ENCODE results near the gene APP. TPM values are rescaled to one million over a fixed set of nuclear protein-coding genes. Genes with fewer than 3 reads are reported as not detected.

APP gene
- 10 to 100 TPM; 18.8 to 19.4 TPM for total RNA-seq

- Mint-ChIP-seq H3K9me3 (no peaks in the 10 kb centered on the region), H3K27ac (peak within 1 kb of the TSS; percentile 73), H3K27me3 (peaks cover 2% of the 10 kb centered on the region), H3K4me1 (peaks cover 11% of the 10 kb centered on the region), H3K4me3 (peak within 1 kb of the TSS; percentile 90), H3K36me3 (no peaks in the 10 kb centered on the region)
- POLR2A ChIA-PET, result interaction anchor here (1.0 to 1.4 kb wide), 2 partner anchors 275 to 306 kb away, joined by 3 read pairs; no protein-coding TSS in a partner anchor
- DNase-seq, result peak; percentile 96
- peak; percentile 88 for ATAC-seq (ENCODE audit: low read depth)
Measured at GRCh38 chr21:26170471-26171257, at the start of gene APP. Gene APP, minus strand, starts transcription at chr21:26170770. Its CDS starts 150 bp downstream, at chr21:26170620.

- no peak for DNase-seq
- POLR2A ChIA-PET, result no interaction called here
- Mint-ChIP-seq H3K36me3 (no peaks in the 10 kb centered on the region), H3K27me3 (peaks cover 4% of the 10 kb centered on the region), H3K9me3 (peaks cover 2% of the 10 kb centered on the region), H3K27ac (no peak overlapping the region), H3K4me1 (no peaks in the 10 kb centered on the region), H3K4me3 (no peak overlapping the region)
- no peak for ATAC-seq (ENCODE audit: low read depth)
Measured at GRCh38 chr21:26212220-26212619, 41.6 kb upstream of the APP start.

GRCh38 chr21:26210614-26211013, 40.0 kb upstream of the APP start:
- POLR2A ChIA-PET, result no interaction called here

GRCh38 chr21:26207021-26207420, 36.5 kb upstream of the APP start:
- POLR2A ChIA-PET, result no interaction called here
- Mint-ChIP-seq H3K36me3 (no peaks in the 10 kb centered on the region), H3K9me3 (no peaks in the 10 kb centered on the region), H3K4me3 (no peak overlapping the region), H3K27ac (no peak overlapping the region), H3K27me3 (peaks cover 3% of the 10 kb centered on the region), H3K4me1 (no peaks in the 10 kb centered on the region)
- ATAC-seq (ENCODE audit: low read depth) (no peak), DNase-seq (no peak)

More at GRCh38 chr21:26210614-26211013, 40.0 kb upstream of the APP start:
- Mint-ChIP-seq H3K9me3 (no peaks in the 10 kb centered on the region), H3K36me3 (no peaks in the 10 kb centered on the region), H3K27me3 (peaks cover 2% of the 10 kb centered on the region), H3K4me3 (no peak overlapping the region), H3K27ac (no peak overlapping the region), H3K4me1 (no peaks in the 10 kb centered on the region)
- DNase-seq, result no peak
- ATAC-seq (ENCODE audit: low read depth), result no peak

- H3K27ac Mint-ChIP-seq, result no peak overlapping the region
- ATAC-seq (ENCODE audit: low read depth) (no peak), DNase-seq (no peak)
- H3K9me3 Mint-ChIP-seq, result no peaks in the 10 kb centered on the region
- H3K36me3 Mint-ChIP-seq, result no peaks in the 10 kb centered on the region
- POLR2A ChIA-PET, result no interaction called here
- peaks cover 4% of the 10 kb centered on the region for H3K27me3 Mint-ChIP-seq
- no peaks in the 10 kb centered on the region for H3K4me1 Mint-ChIP-seq
- no peak overlapping the region for H3K4me3 Mint-ChIP-seq
Measured at GRCh38 chr21:26199456-26199855, 28.9 kb upstream of the APP start.

GRCh38 chr21:26195708-26196107, 25.1 kb upstream of the APP start:
- Mint-ChIP-seq H3K9me3 (peaks cover 3% of the 10 kb centered on the region), H3K27ac (no peak overlapping the region), H3K4me1 (no peaks in the 10 kb centered on the region), H3K27me3 (peaks cover 2% of the 10 kb centered on the region), H3K36me3 (no peaks in the 10 kb centered on the region), H3K4me3 (no peak overlapping the region)
- POLR2A ChIA-PET, result no interaction called here
- DNase-seq (no peak), ATAC-seq (ENCODE audit: low read depth) (no peak)

GRCh38 chr21:26194811-26195251, 24.3 kb upstream of the APP start:
- Mint-ChIP-seq H3K27ac (no peak overlapping the region), H3K27me3 (peaks cover 2% of the 10 kb centered on the region), H3K4me3 (no peak overlapping the region), H3K9me3 (peaks cover 3% of the 10 kb centered on the region), H3K4me1 (no peaks in the 10 kb centered on the region), H3K36me3 (no peaks in the 10 kb centered on the region)
- POLR2A ChIA-PET, result no interaction called here
- ATAC-seq (ENCODE audit: low read depth) (no peak), DNase-seq (no peak)

GRCh38 chr21:26194326-26194725, 23.8 kb upstream of the APP start:
- no peak for DNase-seq
- no peak for ATAC-seq (ENCODE audit: low read depth)
- Mint-ChIP-seq H3K27ac (no peak overlapping the region), H3K27me3 (peaks cover 2% of the 10 kb centered on the region), H3K4me1 (no peaks in the 10 kb centered on the region), H3K9me3 (peaks cover 3% of the 10 kb centered on the region), H3K4me3 (no peak overlapping the region), H3K36me3 (no peaks in the 10 kb centered on the region)
- POLR2A ChIA-PET, result no interaction called here

GRCh38 chr21:26191609-26192008, 21.0 kb upstream of the APP start:
- POLR2A ChIA-PET, result no interaction called here
- peaks cover 3% of the 10 kb centered on the region for H3K9me3 Mint-ChIP-seq
- H3K4me1 Mint-ChIP-seq, result no peaks in the 10 kb centered on the region
- no peaks in the 10 kb centered on the region for H3K36me3 Mint-ChIP-seq
- no peak overlapping the region for H3K27ac Mint-ChIP-seq
- no peaks in the 10 kb centered on the region for H3K27me3 Mint-ChIP-seq
- ATAC-seq (ENCODE audit: low read depth) (no peak), DNase-seq (no peak)
- no peak overlapping the region for H3K4me3 Mint-ChIP-seq

GRCh38 chr21:26188422-26188821, 17.9 kb upstream of the APP start:
- no peaks in the 10 kb centered on the region for H3K4me1 Mint-ChIP-seq
- POLR2A ChIA-PET, result no interaction called here
- H3K36me3 Mint-ChIP-seq, result no peaks in the 10 kb centered on the region
- no peaks in the 10 kb centered on the region for H3K9me3 Mint-ChIP-seq
- no peak overlapping the region for H3K27ac Mint-ChIP-seq
- DNase-seq (no peak), ATAC-seq (ENCODE audit: low read depth) (no peak)
- no peak overlapping the region for H3K4me3 Mint-ChIP-seq
- H3K27me3 Mint-ChIP-seq, result no peaks in the 10 kb centered on the region

GRCh38 chr21:26185446-26185845, 14.9 kb upstream of the APP start:
- H3K27ac Mint-ChIP-seq, result no peak overlapping the region
- no peaks in the 10 kb centered on the region for H3K27me3 Mint-ChIP-seq
- POLR2A ChIA-PET, result interaction anchor here (0.7 kb wide), 1 partner anchor 495 kb away, joined by 4 read pairs; no protein-coding TSS in a partner anchor
- H3K9me3 Mint-ChIP-seq, result no peaks in the 10 kb centered on the region
- H3K4me1 Mint-ChIP-seq, result no peaks in the 10 kb centered on the region
- H3K4me3 Mint-ChIP-seq, result no peak overlapping the region
- no peak for DNase-seq
- no peaks in the 10 kb centered on the region for H3K36me3 Mint-ChIP-seq
- ATAC-seq (ENCODE audit: low read depth), result no peak

GRCh38 chr21:26185021-26185420, 14.5 kb upstream of the APP start:
- Mint-ChIP-seq H3K27me3 (no peaks in the 10 kb centered on the region), H3K4me3 (no peak overlapping the region), H3K27ac (no peak overlapping the region), H3K36me3 (no peaks in the 10 kb centered on the region), H3K9me3 (no peaks in the 10 kb centered on the region), H3K4me1 (no peaks in the 10 kb centered on the region)
- POLR2A ChIA-PET, result no interaction called here
- DNase-seq (no peak), ATAC-seq (ENCODE audit: low read depth) (no peak)

GRCh38 chr21:26179501-26179900, 8.9 kb upstream of the APP start:
- peaks cover 4% of the 10 kb centered on the region for H3K27me3 Mint-ChIP-seq
- no peaks in the 10 kb centered on the region for H3K9me3 Mint-ChIP-seq
- no peak for ATAC-seq (ENCODE audit: low read depth)
- H3K4me1 Mint-ChIP-seq, result no peaks in the 10 kb centered on the region
- H3K27ac Mint-ChIP-seq, result no peak overlapping the region
- DNase-seq, result no peak
- no peaks in the 10 kb centered on the region for H3K36me3 Mint-ChIP-seq
- POLR2A ChIA-PET, result no interaction called here
- H3K4me3 Mint-ChIP-seq, result no peak overlapping the region

GRCh38 chr21:26177746-26178426, 7.3 kb upstream of the APP start:
- H3K27me3 Mint-ChIP-seq, result peaks cover 6% of the 10 kb centered on the region
- H3K27ac Mint-ChIP-seq, result no peak overlapping the region
- no peaks in the 10 kb centered on the region for H3K36me3 Mint-ChIP-seq
- DNase-seq, result no peak
- no peak for ATAC-seq (ENCODE audit: low read depth)
- H3K9me3 Mint-ChIP-seq, result no peaks in the 10 kb centered on the region
- H3K4me1 Mint-ChIP-seq, result no peaks in the 10 kb centered on the region
- no peak overlapping the region for H3K4me3 Mint-ChIP-seq
- POLR2A ChIA-PET, result no interaction called here

Data from activated naive CD8-positive, alpha-beta T cell treated with anti-CD3 and anti-CD28 coated beads, Interleukin-2, amount 10 ng/mL, durations not matched to agents 7 days and 5 days (primary cell).